CD4-positive, alpha-beta T cell treated with Interleukin-6 for 4 hours (primary cell): ENCODE data around the gene HNRNPUL2.
"Not testable (repeated sequence)": the region's sequence is repeated elsewhere in the genome, so short reads cannot be mapped to it uniquely, and the experiment has no call there.

ENCODE experiments used
- DNase-seq: peaks from one replicate; pipeline ENCODE4 v3.0.0-alpha.2; 2020; ENCODE audit warnings: mixed read lengths

The HNRNPUL2 gene

GRCh38 chr11:62727165-62727871 lies at the start of gene HNRNPUL2:
TSS of gene HNRNPUL2 (minus strand) at chr11:62727457. CDS start at chr11:62727156, 301 bp downstream.
- peak; percentile 98 for DNase-seq

DNA sequence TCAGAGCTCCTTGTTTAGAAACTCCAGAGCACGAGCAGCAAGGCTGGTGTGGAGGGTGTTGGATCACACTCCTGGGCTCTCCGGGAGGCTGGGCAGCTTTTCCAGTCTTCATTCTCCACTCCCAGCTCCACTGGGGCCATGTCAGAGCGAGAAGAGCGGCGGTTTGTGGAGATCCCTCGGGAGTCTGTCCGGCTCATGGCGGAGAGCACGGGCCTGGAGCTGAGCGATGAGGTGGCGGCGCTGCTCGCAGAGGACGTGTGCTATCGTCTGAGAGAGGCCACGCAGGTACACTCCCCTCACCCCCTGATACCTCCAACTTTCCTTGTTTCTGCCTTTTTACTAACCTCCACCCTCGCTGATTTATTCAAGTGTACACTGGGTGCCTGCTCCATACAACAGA lies 48.4 kb upstream of the HNRNPUL2 start:
- DNase-seq = no peak

- no peak for DNase-seq
Observed at GRCh38 chr11:62774407-62774806, 47.1 kb upstream of the HNRNPUL2 start.

DNA sequence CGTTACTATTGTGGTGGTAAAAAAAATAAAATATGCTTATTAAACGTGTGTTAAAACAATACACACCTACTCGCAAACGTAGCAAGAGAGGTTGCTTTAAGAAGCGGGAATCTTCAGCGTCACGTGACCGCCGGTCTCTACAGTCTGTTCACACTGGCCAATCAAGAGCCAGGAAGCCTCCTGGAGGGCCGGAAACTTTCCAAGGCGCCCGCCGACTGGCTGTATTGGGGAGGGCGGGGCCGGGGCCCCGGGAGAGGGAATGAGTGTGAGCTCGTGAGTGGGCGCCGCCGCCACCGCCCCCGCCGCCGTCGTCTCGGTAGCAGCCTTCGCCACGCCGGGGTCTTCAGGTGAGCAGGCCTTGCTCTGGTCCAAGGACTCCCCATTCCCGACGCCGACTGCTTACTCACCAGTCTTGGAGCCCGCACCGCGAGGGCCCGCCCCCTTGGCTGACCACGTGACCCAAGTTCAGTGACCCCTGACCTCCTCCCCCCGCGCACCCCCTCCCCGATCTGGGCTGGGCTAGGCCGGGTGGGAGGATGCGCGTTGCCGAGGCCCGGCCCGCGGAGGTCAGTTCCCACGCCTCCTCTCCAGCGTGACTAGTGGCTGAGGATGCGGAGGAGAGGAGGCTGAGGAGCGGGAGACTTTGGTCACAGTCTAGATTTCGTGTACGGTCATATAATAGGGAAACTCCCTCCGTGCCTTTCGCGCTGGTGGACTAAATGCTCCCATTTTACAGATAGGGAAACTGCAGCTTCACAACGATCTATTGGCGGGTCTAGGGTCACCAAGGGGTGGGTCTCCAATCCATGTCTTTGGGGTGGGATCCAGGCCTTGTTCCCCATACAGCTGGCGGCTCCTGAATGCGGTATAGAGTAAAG lies 44.1 kb upstream of the HNRNPUL2 start, which contains the start of gene TAF6L:
TAF6L (plus strand) TSS at position 253 of the 878 bp plus-strand sequence. CDS start 4,388 bp downstream, outside the sequence.
- DNase-seq = peak; percentile 95

- DNase-seq = no peak
Observed at GRCh38 chr11:62770778-62771143, 43.5 kb upstream of the HNRNPUL2 start.

DNA sequence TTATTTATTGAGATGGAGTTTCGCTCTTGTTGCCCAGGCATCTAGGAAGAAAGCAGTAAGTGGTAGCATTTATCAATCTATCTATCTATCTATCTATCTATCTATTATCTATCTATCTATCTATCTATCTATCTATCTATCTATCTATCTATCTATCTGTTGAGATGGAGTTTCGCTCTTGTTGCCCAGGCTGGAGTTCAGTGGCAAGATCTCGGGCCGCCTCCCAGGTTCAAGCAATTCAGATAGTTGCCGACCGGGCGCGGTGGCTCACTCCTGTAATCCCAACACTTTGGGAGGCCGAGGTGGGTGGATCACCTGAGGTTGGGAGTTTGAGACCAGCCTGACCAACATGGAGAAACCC lies 33.6 kb upstream of the HNRNPUL2 start:
- not testable (repeated sequence) for DNase-seq

- DNase-seq = no peak
Observed at GRCh38 chr11:62757846-62758788, 30.9 kb upstream of the HNRNPUL2 start.

- no peak for DNase-seq
Observed at GRCh38 chr11:62755086-62755615, 27.9 kb upstream of the HNRNPUL2 start.

DNA sequence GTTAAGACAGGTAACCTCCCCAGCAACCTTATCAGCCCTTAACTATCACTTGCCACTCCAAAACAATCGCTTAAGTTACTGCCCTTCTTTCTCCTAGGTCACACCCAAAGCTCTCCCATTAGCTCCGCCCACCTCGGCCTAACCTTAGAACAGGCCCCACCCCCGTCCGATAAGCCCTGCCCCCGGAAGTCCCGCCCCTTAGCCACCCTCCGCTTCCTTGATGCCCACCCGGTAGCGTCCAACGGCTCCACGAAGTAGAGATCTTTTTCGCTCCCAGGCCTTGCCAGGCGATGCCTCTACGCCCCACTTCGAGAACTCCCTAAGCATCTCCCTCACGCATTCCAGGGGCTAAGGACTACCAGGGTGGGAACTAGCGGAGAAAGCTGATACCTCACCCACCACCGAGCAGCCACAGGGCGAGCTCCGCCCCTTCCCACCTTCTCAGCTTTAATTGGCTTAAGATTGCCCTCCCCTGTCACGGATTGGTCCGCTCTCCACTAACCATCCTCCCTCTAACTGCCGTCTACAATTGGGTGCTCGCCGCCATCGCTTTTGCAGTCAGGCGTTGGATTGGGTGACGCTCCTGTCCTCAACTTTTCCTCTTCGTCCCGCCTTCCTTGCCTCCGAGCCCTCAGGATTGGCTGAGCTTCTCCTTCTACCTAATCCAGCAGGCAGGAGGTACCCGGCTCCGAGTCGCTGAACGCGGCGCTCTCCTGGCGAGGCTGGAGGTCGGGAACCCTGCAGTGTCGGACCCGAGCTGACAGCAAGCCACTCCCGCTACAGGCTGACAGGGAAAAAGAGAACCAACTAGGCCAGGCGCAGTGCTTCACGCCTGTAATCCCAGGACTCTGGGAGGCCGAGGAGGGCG lies 26.7 kb upstream of the HNRNPUL2 start, which contains the start of gene ZBTB3:
ZBTB3 (minus strand) TSS at position 425 of the 868 bp plus-strand sequence. CDS start 496 bp downstream, outside the sequence.
- DNase-seq = peak; percentile 97

GRCh38 chr11:62752994-62753735 lies 25.9 kb upstream of the HNRNPUL2 start:
- DNase-seq = peak; percentile 10

- no peak for DNase-seq
Observed at GRCh38 chr11:62752177-62752785, 25.0 kb upstream of the HNRNPUL2 start.

DNA sequence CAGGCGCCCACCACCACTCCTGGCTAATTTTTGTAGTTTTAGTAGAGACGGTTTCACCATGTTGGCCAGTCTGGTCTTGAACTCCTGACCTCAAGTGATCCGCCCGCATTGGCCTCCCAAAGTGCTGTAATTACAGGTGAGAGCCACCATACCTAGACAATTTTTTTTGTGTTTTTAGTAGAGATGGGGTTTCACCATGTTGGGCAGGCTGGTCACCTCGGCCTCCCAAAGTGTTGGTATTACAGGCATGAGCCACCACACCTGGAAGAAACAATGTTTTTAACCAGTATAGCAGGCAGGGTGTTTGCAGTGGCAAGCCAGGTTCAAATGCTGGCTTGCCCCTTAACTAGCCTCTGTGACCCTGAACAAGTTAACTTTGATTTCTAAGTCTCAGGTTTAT lies 22.7 kb upstream of the HNRNPUL2 start:
- DNase-seq = not testable (repeated sequence)

DNA sequence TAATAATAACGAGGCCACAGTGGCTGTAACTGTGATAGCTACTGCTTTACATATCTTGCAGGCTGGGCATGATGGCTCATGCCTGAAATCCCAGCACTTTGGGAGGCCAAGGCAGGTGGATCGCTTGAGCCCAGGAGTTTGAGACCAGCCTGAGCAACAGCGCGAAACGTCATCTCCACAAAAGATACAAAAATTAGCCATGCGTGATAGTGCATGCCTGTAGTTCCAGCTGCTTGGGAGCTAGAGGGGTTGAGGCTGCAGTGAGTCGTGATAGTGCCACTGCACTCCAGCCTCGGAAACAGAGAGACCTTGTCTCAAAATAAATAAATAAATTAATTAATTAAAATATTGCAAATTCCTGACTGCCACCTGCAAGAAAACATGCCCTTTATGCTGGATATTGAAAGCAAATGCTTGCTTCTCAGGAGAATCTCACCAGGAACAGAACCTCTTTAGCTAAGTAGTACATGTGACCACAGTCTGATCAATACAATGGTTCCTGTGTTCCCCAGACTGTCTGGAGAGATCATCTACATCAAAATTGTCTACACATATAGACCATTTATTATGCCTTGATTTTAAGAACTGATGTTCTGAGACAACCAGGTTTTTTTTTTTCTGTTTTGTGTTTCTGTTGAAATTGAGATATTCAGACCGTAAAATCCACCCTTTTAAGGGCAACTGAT lies 20.4 kb upstream of the HNRNPUL2 start:
- no peak for DNase-seq

DNA sequence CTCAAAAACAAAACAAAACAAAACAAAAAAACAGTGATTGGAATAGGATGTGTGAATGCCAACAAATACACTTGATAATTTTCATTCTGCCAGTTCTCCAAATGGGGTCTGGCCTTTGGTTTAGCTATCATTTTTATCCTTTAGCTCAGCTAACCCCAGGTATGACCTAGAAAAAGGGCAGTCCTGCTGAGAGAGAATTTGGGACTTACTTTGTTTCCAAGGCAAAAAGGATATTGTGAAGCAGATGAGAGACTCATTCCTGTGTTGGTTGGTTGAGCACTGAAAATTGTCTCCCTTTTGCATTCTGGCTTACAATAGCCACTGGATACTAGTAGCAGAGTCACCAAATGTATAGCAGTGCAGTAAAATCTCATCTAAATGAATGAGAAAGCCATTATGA lies 9.9 kb upstream of the HNRNPUL2 start:
- DNase-seq = no peak

DNA sequence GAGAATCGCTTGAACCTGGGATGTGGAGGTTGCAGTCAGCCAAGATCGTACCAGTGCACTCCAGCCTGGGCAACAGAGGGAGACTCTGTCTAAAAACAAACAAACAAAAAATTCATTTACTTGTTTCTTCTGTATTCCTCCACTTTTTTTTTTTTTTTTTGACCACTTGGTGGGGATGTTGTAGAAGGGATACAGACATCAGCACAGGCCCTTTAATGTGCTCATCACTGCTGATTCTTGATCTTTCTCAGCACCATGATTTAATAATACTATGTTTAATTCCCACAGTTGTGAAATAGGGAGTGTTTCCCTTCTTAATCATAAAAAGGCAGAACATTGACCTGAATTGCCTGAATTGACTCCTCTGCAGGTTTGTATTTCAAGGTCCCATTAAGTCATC lies 5.6 kb upstream of the HNRNPUL2 start:
- no peak for DNase-seq

- DNase-seq = not testable (repeated sequence)
Observed at GRCh38 chr11:62730076-62730475, 2.8 kb upstream of the HNRNPUL2 start.

GRCh38 chr11:62728171-62728988 lies 1.1 kb upstream of the HNRNPUL2 start, which contains the start of gene TTC9C:
TSS of gene TTC9C (plus strand) at chr11:62728486. CDS start at chr11:62728849, 363 bp downstream.
- peak; percentile 89 for DNase-seq

DNA sequence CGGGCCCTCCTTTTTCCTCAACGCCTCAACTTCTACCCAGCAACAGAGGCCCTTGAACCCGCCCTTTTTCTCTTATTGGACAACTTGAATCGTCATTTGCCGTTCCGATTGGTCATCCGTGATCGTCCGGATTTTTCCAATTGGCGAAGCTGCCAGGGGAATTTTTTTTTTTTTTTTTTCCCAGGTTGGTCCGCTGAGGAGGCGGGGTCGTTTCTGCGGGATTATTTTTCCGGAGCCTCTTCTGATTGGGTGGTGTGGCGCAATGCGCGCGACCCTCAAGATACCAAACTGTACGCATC lies 564 bp upstream of the HNRNPUL2 start:
- DNase-seq = peak; percentile 86

- no peak for DNase-seq
Observed at GRCh38 chr11:62726915-62727164, 417 bp downstream of the HNRNPUL2 start.
